Chondrocyte (in vitro differentiated cells): ENCODE results near the gene NOL9. TPM values are rescaled to one million over a fixed set of nuclear protein-coding genes. Genes with fewer than 3 reads are reported as not detected.

Source experiments
- DNase-seq: peaks from one replicate; pipeline ENCODE4 v3.0.0; 2021; ENCODE audit warnings: mixed read lengths, low spot score
- H3K27ac Mint-ChIP-seq: one replicate; pipeline ENCODE4 v1.8.0; 2021; ENCODE audit warnings: mild to moderate bottlenecking, moderate library complexity, mixed read lengths; ENCODE audit not compliant: unreplicated experiment
- H3K27me3 Mint-ChIP-seq: 2 replicates; pipeline ENCODE4 v1.8.0; 2021; ENCODE audit warnings: low read depth, mixed read lengths
- H3K36me3 Mint-ChIP-seq: 2 replicates; pipeline ENCODE4 v1.8.0; 2021; ENCODE audit warnings: low read depth, mixed read lengths
- H3K4me1 Mint-ChIP-seq: 2 replicates; pipeline ENCODE4 v1.8.0; 2021; ENCODE audit warnings: low read depth, mild to moderate bottlenecking, mixed read lengths
- H3K4me3 Mint-ChIP-seq: one replicate; pipeline ENCODE4 v1.8.0; 2021; ENCODE audit warnings: mild to moderate bottlenecking, moderate library complexity, mixed read lengths; ENCODE audit not compliant: unreplicated experiment
- H3K9me3 Mint-ChIP-seq: 2 replicates; pipeline ENCODE4 v1.8.0; 2021; ENCODE audit warnings: low read depth, mixed read lengths
- CTCF ChIP-seq: fragments of 200-600 bp; sonication (generic); IDR thresholded peaks from 2 replicates; pipeline ENCODE4 v1.5.0; 2021; ENCODE audit warnings: antibody characterized with exemption, mild to moderate bottlenecking, moderate library complexity
- total RNA-seq: library from RNA; stranded (reverse); gene quantifications from 3 replicates; pipeline ENCODE4 v1.2.1, GENCODE V29; 2021

The NOL9 gene
- total RNA-seq, 1 donor from 2014 or later = 27.0 TPM

GRCh38 chr1:6481820-6482219 is 72.5 kb downstream of the NOL9 start:
- no peaks in the 10 kb centered on the region for H3K27me3 Mint-ChIP-seq
- H3K4me1 Mint-ChIP-seq = peaks cover 20% of the 10 kb centered on the region
- no peak overlapping the region for H3K4me3 Mint-ChIP-seq
- no peak overlapping the region for H3K27ac Mint-ChIP-seq
- H3K9me3 Mint-ChIP-seq = no peaks in the 10 kb centered on the region
- no peak for TF ChIP-seq CTCF
- no peaks in the 10 kb centered on the region for H3K36me3 Mint-ChIP-seq
- no peak for DNase-seq

GRCh38 chr1:6477039-6477820 is 77.1 kb downstream of the NOL9 start:
- Mint-ChIP-seq H3K27ac (no peak overlapping the region), H3K36me3 (peaks cover 7% of the 10 kb centered on the region), H3K4me3 (no peak overlapping the region), H3K27me3 (no peaks in the 10 kb centered on the region), H3K4me1 (no peaks in the 10 kb centered on the region), H3K9me3 (no peaks in the 10 kb centered on the region)
- TF ChIP-seq CTCF = no peak
- no peak for DNase-seq

GRCh38 chr1:6476483-6476882 is 77.8 kb downstream of the NOL9 start:
- no peak for TF ChIP-seq CTCF
- H3K27ac Mint-ChIP-seq = no peak overlapping the region
- no peak for DNase-seq
- no peak overlapping the region for H3K4me3 Mint-ChIP-seq
- H3K9me3 Mint-ChIP-seq = no peaks in the 10 kb centered on the region
- no peaks in the 10 kb centered on the region for H3K4me1 Mint-ChIP-seq
- H3K36me3 Mint-ChIP-seq = peaks cover 7% of the 10 kb centered on the region
- H3K27me3 Mint-ChIP-seq = no peaks in the 10 kb centered on the region

GRCh38 chr1:6475381-6476133 is 78.8 kb downstream of the NOL9 start:
- Mint-ChIP-seq H3K4me3 (no peak overlapping the region), H3K9me3 (no peaks in the 10 kb centered on the region), H3K27ac (no peak overlapping the region), H3K27me3 (no peaks in the 10 kb centered on the region), H3K4me1 (no peaks in the 10 kb centered on the region), H3K36me3 (peaks cover 7% of the 10 kb centered on the region)
- peak; percentile 89 for TF ChIP-seq CTCF
- DNase-seq = no peak

GRCh38 chr1:6474815-6475282 is 79.5 kb downstream of the NOL9 start:
- no peak for DNase-seq
- no peaks in the 10 kb centered on the region for H3K27me3 Mint-ChIP-seq

More at GRCh38 chr1:6474815-6475282, 79.5 kb downstream of the NOL9 start:
- no peaks in the 10 kb centered on the region for H3K4me1 Mint-ChIP-seq
- H3K4me3 Mint-ChIP-seq = no peak overlapping the region
- peaks cover 11% of the 10 kb centered on the region for H3K36me3 Mint-ChIP-seq
- no peak overlapping the region for H3K27ac Mint-ChIP-seq
- TF ChIP-seq CTCF = no peak
- H3K9me3 Mint-ChIP-seq = no peaks in the 10 kb centered on the region
